ENCODE measurements around the gene EFCC1. TPM values are rescaled to one million over a fixed set of nuclear protein-coding genes. Genes with fewer than 3 reads are reported as not detected.

EFCC1 gene
- total RNA-seq, 1 experiment from 2014 or later: 0.39 TPM

- intact Hi-C loops (cut with micrococcal nuclease; ENCODE audit: unreplicated experiment): no loop called here
- Mint-ChIP-seq H3K36me3 (ENCODE audit: insufficient read depth, unreplicated experiment) (peaks cover 6% of the 10 kb centered on the region), H3K4me3 (ENCODE audit: unreplicated experiment) (peak overlapping the region; percentile 75), H3K27me3 (ENCODE audit: insufficient read depth, unreplicated experiment) (no peaks in the 10 kb centered on the region), H3K4me1 (ENCODE audit: low read depth, unreplicated experiment) (peaks cover 21% of the 10 kb centered on the region), H3K9me3 (ENCODE audit: unreplicated experiment) (no peaks in the 10 kb centered on the region), H3K27ac (ENCODE audit: unreplicated experiment) (peak overlapping the region; percentile 82)
- no peaks in the 10 kb centered on the region for H3K36me3 ChIP-seq (ENCODE audit: control insufficient read depth, insufficient read depth, low read length)
- H3K9me3 ChIP-seq: no peaks in the 10 kb centered on the region
- BruUV-seq (replicated peaks): TSS peak; percentile 31
- no peaks in the 10 kb centered on the region for H3K27me3 ChIP-seq (replicated peaks; ENCODE audit: control insufficient read depth, insufficient read depth, low read length)
- ChIA-PET CTCF (interaction anchor here (0.9 to 1.3 kb wide), 4 partner anchors 13 to 117 kb away, joined by 3 to 13 read pairs (median 9); no protein-coding TSS in a partner anchor), POLR2A (interaction anchor here (0.9 to 1.0 kb wide), 3 partner anchors 9 to 247 kb away, joined by 3 to 5 read pairs (median 4); partner anchors contain the start of genes CFAP92 and COPG1)
- peak overlapping the region; percentile 56 for H3K4me3 ChIP-seq (ENCODE audit: low read depth, low read length)
- H3K4me1 ChIP-seq: no peaks in the 10 kb centered on the region
- TF ChIP-seq CTCF (IDR thresholded peaks at IDR 0.05; ENCODE audit: insufficient read depth in 1 of 2, low read depth in 1 of 2, low read length in 1 of 2, severe bottlenecking in 1 of 2, unreplicated experiment in 1 of 2): no peak
- no peak for DNase-seq
These were observed 1.8 kb downstream of the EFCC1 start for GRCh38 chr3:129002573-129003569.

GRCh38 chr3:129003578-129004112, 2.5 kb downstream of the EFCC1 start:
- DNase-seq: peak; percentile 78 to 89
- intact Hi-C loops (cut with micrococcal nuclease; ENCODE audit: unreplicated experiment): no loop called here
- H3K36me3 ChIP-seq (ENCODE audit: control insufficient read depth, insufficient read depth, low read length): no peaks in the 10 kb centered on the region
- peak overlapping the region; percentile 82 for H3K27ac Mint-ChIP-seq (ENCODE audit: unreplicated experiment)
- CTCF ChIA-PET: interaction anchor here (0.6 to 1.3 kb wide), 7 partner anchors 9 to 242 kb away, joined by 3 to 13 read pairs (median 7); partner anchors contain the start of gene CFAP92
- TF ChIP-seq CTCF (IDR thresholded peaks at IDR 0.05; ENCODE audit: insufficient read depth in 1 of 2, low read depth in 1 of 2, low read length in 1 of 2, severe bottlenecking in 1 of 2, unreplicated experiment in 1 of 2): peak in 1 of 2 experiments; percentile 50
- peaks cover 6% of the 10 kb centered on the region for H3K36me3 Mint-ChIP-seq (ENCODE audit: insufficient read depth, unreplicated experiment)
- no TSS peak for BruUV-seq (replicated peaks)
- no peaks in the 10 kb centered on the region for H3K4me1 ChIP-seq
- H3K4me3 ChIP-seq (ENCODE audit: low read depth, low read length): peak overlapping the region; percentile 56
- H3K27me3 ChIP-seq (replicated peaks; ENCODE audit: control insufficient read depth, insufficient read depth, low read length): no peaks in the 10 kb centered on the region
- no peaks in the 10 kb centered on the region for H3K27me3 Mint-ChIP-seq (ENCODE audit: insufficient read depth, unreplicated experiment)
- H3K9me3 ChIP-seq: no peaks in the 10 kb centered on the region
- POLR2A ChIA-PET: interaction anchor here (0.6 to 1.0 kb wide), 5 partner anchors 10 to 246 kb away, joined by 3 to 6 read pairs (median 4); partner anchors contain the start of genes ACAD9, CFAP92 and COPG1
- peak overlapping the region; percentile 75 for H3K4me3 Mint-ChIP-seq (ENCODE audit: unreplicated experiment)
- no peaks in the 10 kb centered on the region for H3K9me3 Mint-ChIP-seq (ENCODE audit: unreplicated experiment)
- H3K4me1 Mint-ChIP-seq (ENCODE audit: low read depth, unreplicated experiment): peaks cover 22% of the 10 kb centered on the region

GRCh38 chr3:129004639-129005295, 3.7 kb downstream of the EFCC1 start:
- Histone ChIP-seq H3K9me3 (no peaks in the 10 kb centered on the region), H3K4me3 (ENCODE audit: low read depth, low read length) (no peak overlapping the region), H3K4me1 (no peaks in the 10 kb centered on the region), H3K27me3 (replicated peaks; ENCODE audit: control insufficient read depth, insufficient read depth, low read length) (no peaks in the 10 kb centered on the region), H3K36me3 (ENCODE audit: control insufficient read depth, insufficient read depth, low read length) (no peaks in the 10 kb centered on the region)
- no peaks in the 10 kb centered on the region for H3K9me3 Mint-ChIP-seq (ENCODE audit: unreplicated experiment)
- peak overlapping the region; percentile 75 for H3K4me3 Mint-ChIP-seq (ENCODE audit: unreplicated experiment)
- intact Hi-C loops (cut with micrococcal nuclease; ENCODE audit: unreplicated experiment): no loop called here
- ChIA-PET POLR2A (interaction anchor here (0.8 kb wide), 1 partner anchor 126 kb away, joined by 6 read pairs; the partner anchor contains the start of gene ACAD9), CTCF (interaction anchor here (1.2 to 1.3 kb wide), 2 partner anchors 11 to 34 kb away, joined by 7 to 13 read pairs; partner anchors contain the start of gene CFAP92)
- H3K27ac Mint-ChIP-seq (ENCODE audit: unreplicated experiment): peak overlapping the region; percentile 82
- H3K4me1 Mint-ChIP-seq (ENCODE audit: low read depth, unreplicated experiment): peaks cover 15% of the 10 kb centered on the region
- H3K36me3 Mint-ChIP-seq (ENCODE audit: insufficient read depth, unreplicated experiment): peaks cover 6% of the 10 kb centered on the region
- no peak for TF ChIP-seq CTCF (IDR thresholded peaks at IDR 0.05; ENCODE audit: insufficient read depth in 1 of 2, low read depth in 1 of 2, low read length in 1 of 2, severe bottlenecking in 1 of 2, unreplicated experiment in 1 of 2)
- BruUV-seq (replicated peaks): no TSS peak
- H3K27me3 Mint-ChIP-seq (ENCODE audit: insufficient read depth, unreplicated experiment): no peaks in the 10 kb centered on the region
- no peak for DNase-seq
